IPS-15b (cell line): ENCODE measurements around the gene KRT72.

ENCODE experiments used
- H3K27me3 ChIP-seq: one replicate; pipeline ENCODE4 v1.6.1; 2013; ENCODE audit warnings: low read length; ENCODE audit not compliant: control insufficient read depth, insufficient read depth
- H3K36me3 ChIP-seq: one replicate; pipeline ENCODE4 v1.6.1; 2013; ENCODE audit warnings: low read length; ENCODE audit not compliant: control insufficient read depth, insufficient read depth
- H3K4me1 ChIP-seq: one replicate; pipeline ENCODE4 v1.6.1; 2013; ENCODE audit warnings: mild to moderate bottlenecking, low read length; ENCODE audit not compliant: control insufficient read depth, insufficient read depth
- H3K4me3 ChIP-seq: one replicate; pipeline ENCODE4 v1.5.1; 2013; ENCODE audit warnings: low read depth, low read length
- H3K9ac ChIP-seq: one replicate; pipeline ENCODE4 v1.6.1; 2013; ENCODE audit warnings: low read depth, mild to moderate bottlenecking, low read length
- H3K9me3 ChIP-seq: one replicate; pipeline ENCODE4 v1.6.1; 2013; ENCODE audit warnings: mild to moderate bottlenecking, low read length; ENCODE audit not compliant: control insufficient read depth, insufficient read depth

Gene KRT72

DNA sequence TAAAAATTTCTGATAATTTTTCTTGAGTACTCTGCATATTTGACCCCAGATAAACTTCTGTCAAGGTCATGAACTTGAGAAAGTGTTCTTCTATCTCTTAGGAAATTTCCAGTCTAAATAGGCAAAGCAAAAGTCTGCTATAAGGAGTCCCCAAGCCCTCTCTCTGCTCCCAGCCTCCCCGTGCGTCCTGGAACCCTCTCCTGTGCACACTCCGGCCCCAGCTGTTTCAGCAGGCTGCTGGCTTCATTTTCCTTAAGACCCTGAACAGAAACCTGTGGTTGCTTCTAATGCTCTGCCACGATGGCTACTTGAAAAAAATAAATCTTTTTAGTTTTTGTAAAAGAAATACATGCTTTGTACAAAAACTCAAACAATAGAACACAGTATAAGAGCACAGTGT lies 36.0 kb upstream of the KRT72 start:
- Histone ChIP-seq H3K4me1 (no peaks in the 10 kb centered on the region), H3K4me3 (no peak overlapping the region), H3K36me3 (no peaks in the 10 kb centered on the region), H3K9me3 (no peaks in the 10 kb centered on the region), H3K27me3 (no peaks in the 10 kb centered on the region), H3K9ac (no peak overlapping the region)

DNA sequence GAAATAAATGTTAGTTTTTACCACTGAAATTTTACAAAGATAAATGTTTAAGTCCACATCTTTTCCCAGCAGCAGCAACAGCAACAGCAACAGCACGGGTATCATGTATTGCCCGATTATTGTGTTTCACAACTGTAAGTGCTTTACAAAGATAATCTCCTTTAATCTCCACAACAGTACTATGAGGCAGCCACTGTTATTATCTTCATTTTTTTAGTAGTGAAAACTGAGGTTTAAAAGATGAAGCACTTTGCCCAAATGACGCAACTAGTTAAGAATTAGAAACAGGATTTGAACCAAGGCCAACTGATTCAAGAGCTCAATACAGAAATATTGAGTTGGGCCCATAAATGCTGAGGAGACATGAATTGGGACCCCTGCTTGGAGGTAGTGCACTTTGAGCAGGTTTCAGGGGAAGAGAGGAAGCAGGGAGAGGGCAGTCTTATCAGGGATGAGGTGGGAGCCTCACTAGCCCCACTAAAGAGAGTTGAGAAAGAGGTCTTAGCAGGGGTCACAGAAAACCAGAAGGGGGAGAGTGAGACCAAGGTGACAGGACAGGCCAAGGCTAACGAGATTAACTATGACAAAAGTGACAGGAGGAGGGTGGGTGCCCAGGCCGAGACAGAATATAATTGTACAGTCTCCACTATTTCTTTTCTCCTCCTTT lies 35.5 kb upstream of the KRT72 start:
- Histone ChIP-seq H3K27me3 (no peaks in the 10 kb centered on the region), H3K9me3 (no peaks in the 10 kb centered on the region)

GRCh38 chr12:52636189-52636588 lies 34.9 kb upstream of the KRT72 start:
- no peaks in the 10 kb centered on the region for H3K4me1 ChIP-seq
- H3K36me3 ChIP-seq, result no peaks in the 10 kb centered on the region
- H3K9ac ChIP-seq, result no peak overlapping the region
- no peaks in the 10 kb centered on the region for H3K27me3 ChIP-seq
- H3K9me3 ChIP-seq, result no peaks in the 10 kb centered on the region
- no peak overlapping the region for H3K4me3 ChIP-seq

More for the DNA sequence above, 35.5 kb upstream of the KRT72 start:
- H3K4me3 ChIP-seq, result no peak overlapping the region
- no peaks in the 10 kb centered on the region for H3K4me1 ChIP-seq
- no peaks in the 10 kb centered on the region for H3K36me3 ChIP-seq
- H3K9ac ChIP-seq, result no peak overlapping the region

DNA sequence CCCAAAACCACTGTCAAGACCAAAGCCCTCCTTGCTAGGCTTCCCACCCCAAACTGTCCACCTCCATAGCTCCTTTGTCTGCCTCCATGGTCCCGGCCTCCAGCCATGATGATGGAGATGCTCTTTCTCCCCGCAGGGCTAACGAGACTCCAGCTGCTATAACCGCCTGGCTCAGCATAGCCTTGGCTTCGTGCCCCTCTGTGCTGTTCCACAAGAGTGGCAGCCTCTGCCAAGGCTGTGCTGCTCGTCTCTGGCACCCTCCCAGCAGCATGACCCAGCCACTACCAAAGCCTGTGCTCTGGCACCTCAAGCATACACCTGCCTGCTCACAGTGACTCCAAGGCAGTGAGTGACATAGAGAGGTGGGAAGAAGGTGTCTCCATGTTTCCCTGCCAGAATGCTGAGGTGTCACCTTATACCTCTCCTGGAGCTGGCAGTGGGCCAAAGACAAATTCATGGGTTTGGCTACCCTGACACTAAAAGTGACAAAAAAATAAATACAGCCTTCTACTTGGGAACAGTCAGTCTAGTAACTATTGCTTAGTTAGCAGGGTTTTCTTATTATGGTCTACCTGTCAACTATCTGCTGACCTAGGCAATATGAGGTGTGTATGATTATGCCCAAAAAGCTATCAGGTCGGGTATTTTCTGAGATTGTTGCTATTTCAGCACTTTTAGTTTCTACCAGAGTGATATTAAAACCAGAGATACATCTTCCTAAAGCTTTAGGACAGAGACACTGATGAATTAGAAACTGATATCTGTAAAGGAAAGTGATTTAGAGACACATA lies 33.2 kb upstream of the KRT72 start:
- Histone ChIP-seq H3K27me3 (no peaks in the 10 kb centered on the region), H3K9me3 (no peaks in the 10 kb centered on the region), H3K4me3 (no peak overlapping the region), H3K36me3 (no peaks in the 10 kb centered on the region), H3K4me1 (no peaks in the 10 kb centered on the region), H3K9ac (no peak overlapping the region)

DNA sequence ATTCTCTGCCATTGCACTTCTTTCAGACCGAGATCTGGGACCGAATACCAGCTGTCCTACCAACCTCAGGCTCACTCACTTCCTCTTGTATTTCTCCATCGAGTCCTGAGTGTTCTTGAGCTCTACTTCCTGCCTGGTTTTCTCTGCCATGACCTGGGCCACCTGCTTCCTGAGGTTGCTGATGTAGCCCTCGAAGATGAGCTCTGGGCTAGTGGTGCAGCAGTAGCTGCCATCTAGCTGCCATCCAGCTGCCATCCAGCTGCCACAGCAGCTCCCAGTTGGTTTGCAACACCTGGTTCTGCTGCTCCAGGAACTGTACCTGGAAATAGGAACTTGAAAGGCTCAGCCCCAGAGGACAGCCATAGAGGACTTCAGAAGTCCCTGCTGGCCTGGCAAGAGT lies 32.1 kb upstream of the KRT72 start:
- no peak overlapping the region for H3K4me3 ChIP-seq
- H3K9me3 ChIP-seq, result no peaks in the 10 kb centered on the region
- no peaks in the 10 kb centered on the region for H3K27me3 ChIP-seq
- no peaks in the 10 kb centered on the region for H3K4me1 ChIP-seq
- H3K9ac ChIP-seq, result no peak overlapping the region
- H3K36me3 ChIP-seq, result no peaks in the 10 kb centered on the region

DNA sequence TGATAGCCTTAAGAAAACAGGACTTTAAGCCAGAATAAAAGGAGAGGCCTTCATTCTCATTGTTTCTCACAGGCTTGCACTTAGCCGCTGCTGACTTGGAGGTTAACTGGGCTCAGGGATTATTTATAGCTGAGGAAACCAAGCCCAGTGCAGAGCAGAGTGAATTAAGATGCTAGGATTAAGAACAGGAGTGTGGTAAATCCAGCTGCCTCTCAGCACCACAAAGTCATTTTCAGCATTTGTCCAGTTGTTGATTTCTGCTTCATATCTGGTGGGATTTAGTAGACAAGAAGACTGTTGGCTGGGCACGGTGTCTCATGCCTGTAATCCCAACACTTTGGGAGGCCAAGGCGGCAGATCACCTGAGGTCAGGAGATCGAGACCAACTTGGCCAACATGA lies 31.4 kb upstream of the KRT72 start:
- Histone ChIP-seq H3K27me3 (no peaks in the 10 kb centered on the region), H3K9ac (no peak overlapping the region), H3K4me3 (no peak overlapping the region), H3K4me1 (no peaks in the 10 kb centered on the region), H3K36me3 (no peaks in the 10 kb centered on the region), H3K9me3 (no peaks in the 10 kb centered on the region)

GRCh38 chr12:52631676-52632459 lies 30.6 kb upstream of the KRT72 start:
- Histone ChIP-seq H3K9me3 (no peaks in the 10 kb centered on the region), H3K4me3 (no peak overlapping the region), H3K9ac (no peak overlapping the region), H3K36me3 (no peaks in the 10 kb centered on the region), H3K4me1 (no peaks in the 10 kb centered on the region), H3K27me3 (no peaks in the 10 kb centered on the region)

- Histone ChIP-seq H3K9ac (no peak overlapping the region), H3K9me3 (no peaks in the 10 kb centered on the region), H3K36me3 (no peaks in the 10 kb centered on the region), H3K4me1 (no peaks in the 10 kb centered on the region), H3K27me3 (no peaks in the 10 kb centered on the region), H3K4me3 (no peak overlapping the region)
These were observed 30.0 kb upstream of the KRT72 start for GRCh38 chr12:52631264-52631663.

DNA sequence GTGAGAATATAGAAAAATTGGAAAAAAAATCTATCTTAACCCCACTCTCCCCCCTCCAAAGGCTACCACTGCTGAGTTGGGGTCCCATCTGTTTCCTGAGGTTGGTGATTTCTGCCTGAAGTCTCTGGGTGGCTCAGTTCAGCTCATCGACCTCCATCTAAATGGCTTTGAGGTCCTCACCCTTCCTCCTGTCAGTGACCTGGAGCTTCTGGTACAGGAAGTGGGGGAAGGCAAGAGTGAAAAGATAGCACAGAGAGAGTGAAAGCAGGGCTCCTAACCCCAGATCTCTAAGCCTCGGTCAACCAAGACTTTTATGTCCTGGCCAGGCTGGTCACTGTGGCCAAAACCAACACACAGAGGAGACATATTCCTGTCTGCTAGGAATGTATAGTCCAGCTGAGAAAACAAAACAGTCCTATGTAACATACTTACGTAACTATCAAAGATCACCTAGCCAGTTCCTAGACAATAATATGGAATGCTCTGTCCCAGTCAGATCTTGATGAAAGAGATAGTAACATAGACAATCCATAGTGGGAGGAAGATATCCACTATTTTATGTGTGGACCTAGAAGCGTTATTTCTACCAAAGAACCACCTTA lies 29.4 kb upstream of the KRT72 start:
- H3K27me3 ChIP-seq, result no peaks in the 10 kb centered on the region
- no peaks in the 10 kb centered on the region for H3K4me1 ChIP-seq
- no peak overlapping the region for H3K4me3 ChIP-seq
- H3K9me3 ChIP-seq, result no peaks in the 10 kb centered on the region
- no peaks in the 10 kb centered on the region for H3K36me3 ChIP-seq
- no peak overlapping the region for H3K9ac ChIP-seq

- Histone ChIP-seq H3K9me3 (no peaks in the 10 kb centered on the region), H3K27me3 (no peaks in the 10 kb centered on the region), H3K36me3 (no peaks in the 10 kb centered on the region), H3K9ac (no peak overlapping the region), H3K4me3 (no peak overlapping the region), H3K4me1 (no peaks in the 10 kb centered on the region)
These were observed 28.8 kb upstream of the KRT72 start for GRCh38 chr12:52630008-52630500.

DNA sequence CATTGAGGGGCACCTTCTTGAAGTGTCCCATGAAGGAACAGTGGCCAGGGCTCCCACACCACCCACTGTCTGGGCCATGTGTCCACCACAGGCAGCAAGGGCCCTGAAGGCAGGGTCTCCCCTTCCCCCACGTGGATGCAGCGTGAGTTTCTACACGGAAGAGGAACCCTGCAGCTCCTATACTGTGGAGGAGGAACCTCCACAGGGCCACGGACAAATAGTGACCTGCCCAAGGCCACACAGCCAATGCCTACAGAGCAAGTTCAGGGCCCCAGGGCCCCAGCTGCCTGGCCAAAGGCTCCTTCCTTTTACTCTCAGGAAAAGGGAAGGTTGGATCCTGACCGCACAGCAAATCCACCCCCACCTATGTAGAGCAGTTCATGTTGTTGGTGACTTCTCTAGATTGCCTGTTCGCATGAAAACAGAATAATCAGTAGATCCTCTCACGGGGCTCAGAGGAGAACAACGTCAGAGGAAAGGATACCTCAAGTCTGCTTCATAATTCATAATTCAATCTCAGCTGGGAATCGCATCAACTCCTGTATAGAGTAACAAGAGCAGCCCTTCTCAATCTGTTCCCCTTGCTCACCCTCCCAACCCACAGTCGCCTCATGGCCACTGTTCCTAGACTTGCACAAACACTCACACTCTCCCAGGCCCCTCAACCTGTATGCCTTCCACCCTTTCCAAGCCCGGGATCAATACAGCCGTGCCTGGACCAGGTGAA lies 28.2 kb upstream of the KRT72 start:
- no peaks in the 10 kb centered on the region for H3K4me1 ChIP-seq
- no peaks in the 10 kb centered on the region for H3K36me3 ChIP-seq
- no peak overlapping the region for H3K4me3 ChIP-seq
- no peak overlapping the region for H3K9ac ChIP-seq
- no peaks in the 10 kb centered on the region for H3K27me3 ChIP-seq
- H3K9me3 ChIP-seq, result no peaks in the 10 kb centered on the region
